Esophagus muscularis mucosa (tissue), 4 donors: Measurements from ENCODE around the gene ORMDL3.

Experiments used
- EP300 ChIP-seq: sonication (generic); formaldehyde crosslinking; IDR thresholded peaks from one replicate; pipeline ENCODE4 v1.6.1; 2017; ENCODE audit warnings: antibody characterized with exemption
- POLR2A ChIP-seq: fragments of 450-650 bp; IDR thresholded peaks from one replicate; pipeline ENCODE4 v1.6.1; 2017; ENCODE audit warnings: antibody characterized with exemption, moderate library complexity, mild to moderate bottlenecking, low read depth
- TF ChIP-seq, protein P1 (sequence below), 3 experiments: fragments of 200-600 bp in 2 of 3; fragments of 450-650 bp in 1 of 3; sonication (generic) in 2 of 3; IDR thresholded peaks; one replicate each; pipeline ENCODE4 v1.5.1; 2017 to 2019; ENCODE audit warnings: antibody characterized with exemption in 3 of 3, mild to moderate bottlenecking in 2 of 3, moderate library complexity in 1 of 3

DNA sequence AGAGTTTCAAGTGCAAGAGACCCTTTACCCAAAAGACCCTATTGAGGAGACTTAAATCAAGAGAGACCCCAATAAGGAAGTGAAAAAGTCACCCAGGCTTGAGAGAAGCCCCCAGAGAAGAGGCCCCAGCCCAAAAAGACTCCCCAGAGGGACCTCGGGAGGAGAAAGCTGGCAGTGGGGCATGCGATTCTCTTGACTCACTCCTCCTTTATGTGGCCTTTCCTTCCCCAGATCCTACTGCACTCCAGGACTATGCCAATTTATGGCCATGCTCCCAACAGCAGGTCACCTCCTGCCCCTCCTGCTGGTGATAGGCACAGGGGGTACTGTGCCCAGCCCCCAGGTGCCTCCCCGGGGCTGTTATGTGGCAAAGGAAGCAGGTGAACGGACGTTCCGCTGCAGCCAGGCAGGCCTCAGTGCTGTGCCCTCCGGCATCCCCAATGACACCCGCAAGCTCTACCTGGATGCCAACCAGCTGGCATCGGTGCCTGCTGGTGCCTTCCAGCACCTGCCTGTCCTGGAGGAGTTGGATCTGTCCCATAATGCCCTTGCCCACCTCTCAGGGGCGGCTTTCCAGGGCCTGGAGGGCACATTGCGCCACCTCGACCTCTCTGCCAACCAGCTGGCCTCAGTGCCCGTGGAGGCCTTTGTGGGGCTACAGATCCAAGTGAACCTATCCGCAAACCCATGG is 16.4 kb upstream of the ORMDL3 start:
- TF ChIP-seq, protein P1, sequence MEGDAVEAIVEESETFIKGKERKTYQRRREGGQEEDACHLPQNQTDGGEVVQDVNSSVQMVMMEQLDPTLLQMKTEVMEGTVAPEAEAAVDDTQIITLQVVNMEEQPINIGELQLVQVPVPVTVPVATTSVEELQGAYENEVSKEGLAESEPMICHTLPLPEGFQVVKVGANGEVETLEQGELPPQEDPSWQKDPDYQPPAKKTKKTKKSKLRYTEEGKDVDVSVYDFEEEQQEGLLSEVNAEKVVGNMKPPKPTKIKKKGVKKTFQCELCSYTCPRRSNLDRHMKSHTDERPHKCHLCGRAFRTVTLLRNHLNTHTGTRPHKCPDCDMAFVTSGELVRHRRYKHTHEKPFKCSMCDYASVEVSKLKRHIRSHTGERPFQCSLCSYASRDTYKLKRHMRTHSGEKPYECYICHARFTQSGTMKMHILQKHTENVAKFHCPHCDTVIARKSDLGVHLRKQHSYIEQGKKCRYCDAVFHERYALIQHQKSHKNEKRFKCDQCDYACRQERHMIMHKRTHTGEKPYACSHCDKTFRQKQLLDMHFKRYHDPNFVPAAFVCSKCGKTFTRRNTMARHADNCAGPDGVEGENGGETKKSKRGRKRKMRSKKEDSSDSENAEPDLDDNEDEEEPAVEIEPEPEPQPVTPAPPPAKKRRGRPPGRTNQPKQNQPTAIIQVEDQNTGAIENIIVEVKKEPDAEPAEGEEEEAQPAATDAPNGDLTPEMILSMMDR (IDR thresholded peaks at IDR 0.05): no peak
- TF ChIP-seq POLR2A (no peak), EP300 (no peak)
